HG02623 (cell line): ENCODE measurements around the gene ZBTB21.
"Not testable (repeated sequence)": the region's sequence is repeated elsewhere in the genome, so short reads cannot be mapped to it uniquely, and the experiment has no call there.

Experiments
- ATAC-seq: cut with Tn5 transposase; IDR thresholded peaks from one replicate; pipeline ENCODE4 v1.9.1; 2021; ENCODE audit warnings: moderate library complexity; ENCODE audit not compliant: unreplicated experiment

The ZBTB21 gene

GRCh38 chr21:41971891-41972290 lies 38.3 kb downstream of the ZBTB21 start:
- ATAC-seq = no peak

GRCh38 chr21:41970751-41971653 lies 39.2 kb downstream of the ZBTB21 start:
- no peak for ATAC-seq

- ATAC-seq = no peak
These were observed 40.1 kb downstream of the ZBTB21 start for GRCh38 chr21:41970106-41970391.

GRCh38 chr21:41967708-41968107 lies 42.5 kb downstream of the ZBTB21 start:
- ATAC-seq = no peak

GRCh38 chr21:41966872-41967621 lies 43.1 kb downstream of the ZBTB21 start:
- ATAC-seq = no peak

GRCh38 chr21:41966041-41966833 lies 43.9 kb downstream of the ZBTB21 start:
- no peak for ATAC-seq

GRCh38 chr21:41965461-41966013 lies 44.6 kb downstream of the ZBTB21 start:
- no peak for ATAC-seq

- ATAC-seq = no peak
These were observed 45.1 kb downstream of the ZBTB21 start for GRCh38 chr21:41965045-41965444.

GRCh38 chr21:41964171-41964570 lies 46.0 kb downstream of the ZBTB21 start:
- ATAC-seq = no peak

GRCh38 chr21:41962425-41962966 lies 47.7 kb downstream of the ZBTB21 start:
- no peak for ATAC-seq

GRCh38 chr21:41961753-41962152 lies 48.4 kb downstream of the ZBTB21 start:
- ATAC-seq = no peak

- no peak for ATAC-seq
These were observed 48.9 kb downstream of the ZBTB21 start for GRCh38 chr21:41961282-41961701.

GRCh38 chr21:41960386-41960785 lies 49.8 kb downstream of the ZBTB21 start:
- no peak for ATAC-seq

GRCh38 chr21:41959697-41960096 lies 50.5 kb downstream of the ZBTB21 start:
- ATAC-seq = not testable (repeated sequence)

GRCh38 chr21:41958886-41959563 lies 51.1 kb downstream of the ZBTB21 start:
- ATAC-seq = no peak

GRCh38 chr21:41957991-41958766 lies 52.0 kb downstream of the ZBTB21 start:
- no peak for ATAC-seq

- ATAC-seq = no peak
These were observed 53.0 kb downstream of the ZBTB21 start for GRCh38 chr21:41956926-41957729.

- ATAC-seq = no peak
These were observed 54.6 kb downstream of the ZBTB21 start for GRCh38 chr21:41955516-41955915.
